Thoracic aorta (tissue), 2 donors: ENCODE data around the gene ZNF644. TPM values are rescaled to one million over a fixed set of nuclear protein-coding genes. Genes with fewer than 3 reads are reported as not detected.

Experiments
- ATAC-seq: fragments of 150-250 bp; one replicate; pipeline ENCODE4 v1.8.0; 2017; ENCODE audit warnings: low read depth; ENCODE audit not compliant: insufficient number of reproducible peaks, low FRiP score
- DNase-seq: peaks from one replicate; pipeline ENCODE4 v3.0.0-alpha.2; 2020; ENCODE audit warnings: low spot score
- H3K27ac ChIP-seq, 2 donors: fragments of 200-600 bp; sonication (generic); 1 replicate in 1 of 2; 2 replicates in 1 of 2; pipeline ENCODE4 v1.5.1; 2016; ENCODE audit warnings: mild to moderate bottlenecking in 2 of 2, moderate library complexity in 2 of 2
- H3K27me3 ChIP-seq: fragments of 200-600 bp; sonication (generic); replicated peaks from 2 replicates; pipeline ENCODE4 v1.6.0; 2016; ENCODE audit warnings: mild to moderate bottlenecking; ENCODE audit not compliant: insufficient read depth
- H3K36me3 ChIP-seq: fragments of 200-600 bp; sonication (generic); one replicate; pipeline ENCODE4 v1.5.1; 2016
- H3K4me1 ChIP-seq, 2 donors: fragments of 200-600 bp; sonication (generic); 1 replicate in 1 of 2; 2 replicates in 1 of 2; pipeline versions ENCODE4 v1.5.1 to v1.6.0; 2016; ENCODE audit warnings: low read depth in 2 of 2, mild to moderate bottlenecking in 1 of 2; ENCODE audit not compliant: control insufficient read depth in 1 of 2
- H3K4me3 ChIP-seq: fragments of 200-600 bp; sonication (generic); 2 replicates; pipeline ENCODE4 v1.5.1; 2016; ENCODE audit warnings: mild to moderate bottlenecking
- H3K9me3 ChIP-seq: fragments of 200-600 bp; sonication (generic); 2 replicates; pipeline ENCODE4 v1.5.1; 2016
- CTCF ChIP-seq: fragments of 200-600 bp; sonication (generic); IDR thresholded peaks from one replicate; pipeline ENCODE4 v1.5.1; 2019; ENCODE audit warnings: antibody characterized with exemption
- total RNA-seq, 2 donors: library from RNA; depleted of rRNA; stranded (reverse); fragments of >200 nt; gene quantifications; one replicate each; pipeline versions ENCODE4 v1.1.0 to v1.2.3, GENCODE V29; 2016

Gene ZNF644
- total RNA-seq, 2 donors from 2014 or later: 39.0 to 48.7 TPM

GRCh38 chr1:90959352-90960206, 62.3 kb downstream of the ZNF644 start:
- ATAC-seq: no peak
- Histone ChIP-seq H3K9me3 (no peaks in the 10 kb centered on the region), H3K27me3 (no peaks in the 10 kb centered on the region), H3K27ac (no peak overlapping the region), H3K4me3 (no peak overlapping the region), H3K4me1 (peaks cover 2 to 3% of the 10 kb centered on the region in 2 donors), H3K36me3 (no peaks in the 10 kb centered on the region)
- TF ChIP-seq CTCF: no peak
- no peak for DNase-seq

GRCh38 chr1:90957497-90957896, 64.3 kb downstream of the ZNF644 start:
- H3K36me3 ChIP-seq: no peaks in the 10 kb centered on the region

GRCh38 chr1:90955769-90956168, 66.1 kb downstream of the ZNF644 start:
- DNase-seq (no peak), ATAC-seq (no peak)
- no peaks in the 10 kb centered on the region for H3K4me1 ChIP-seq
- no peak for TF ChIP-seq CTCF
- H3K4me3 ChIP-seq: no peak overlapping the region
- H3K36me3 ChIP-seq: no peaks in the 10 kb centered on the region
- no peak overlapping the region for H3K27ac ChIP-seq
- H3K9me3 ChIP-seq: no peaks in the 10 kb centered on the region
- no peaks in the 10 kb centered on the region for H3K27me3 ChIP-seq

More at GRCh38 chr1:90957497-90957896, 64.3 kb downstream of the ZNF644 start:
- Histone ChIP-seq H3K27ac (no peak overlapping the region), H3K27me3 (no peaks in the 10 kb centered on the region), H3K4me3 (no peak overlapping the region), H3K4me1 (no peaks in the 10 kb centered on the region), H3K9me3 (no peaks in the 10 kb centered on the region)
- DNase-seq (no peak), ATAC-seq (no peak)
- TF ChIP-seq CTCF: no peak

- no peaks in the 10 kb centered on the region for H3K36me3 ChIP-seq
- no peaks in the 10 kb centered on the region for H3K27me3 ChIP-seq
- no peaks in the 10 kb centered on the region for H3K9me3 ChIP-seq
- H3K4me1 ChIP-seq: no peaks in the 10 kb centered on the region
- ATAC-seq: no peak
- DNase-seq: no peak
- H3K4me3 ChIP-seq: no peak overlapping the region
- no peak overlapping the region for H3K27ac ChIP-seq
- no peak for TF ChIP-seq CTCF
These were observed 68.9 kb downstream of the ZNF644 start for GRCh38 chr1:90952906-90953305.

- H3K4me1 ChIP-seq: peaks cover 0 to 8% of the 10 kb centered on the region in 2 donors
- no peak for DNase-seq
- H3K27ac ChIP-seq: no peak overlapping the region
- ATAC-seq: no peak
- no peaks in the 10 kb centered on the region for H3K36me3 ChIP-seq
- no peak overlapping the region for H3K4me3 ChIP-seq
- TF ChIP-seq CTCF: no peak
- no peaks in the 10 kb centered on the region for H3K27me3 ChIP-seq
- H3K9me3 ChIP-seq: no peaks in the 10 kb centered on the region
These were observed 70.8 kb downstream of the ZNF644 start for GRCh38 chr1:90951009-90951408.
